ENCODE results near the gene BCL11A.

GRCh38 chr2:60567919-60568768 is 14.7 kb upstream of the BCL11A start:
- TF ChIP-seq EP300 (IDR thresholded peaks at IDR 0.05) (no peak), CTCF (IDR thresholded peaks at IDR 0.05) (no peak), POLR2A (IDR thresholded peaks at IDR 0.05) (no peak)
